ENCODE results near the gene RFTN1. TPM values are rescaled to one million over a fixed set of nuclear protein-coding genes. Genes with fewer than 3 reads are reported as not detected.

Gene RFTN1
- total and polyA plus RNA-seq, 2 donors (not counting 3 experiments of a cell fraction or from before 2014, with no cell fraction given): 40.3 to 43.3 TPM

GRCh38 chr3:16502347-16502908, 11.1 kb downstream of the RFTN1 start:
- H3K4me1 ChIP-seq (ENCODE audit: control insufficient read depth, extremely low read depth, insufficient read depth, low read length): no peaks in the 10 kb centered on the region
- no peak for TF ChIP-seq MAX (IDR thresholded peaks at IDR 0.05; ENCODE audit: insufficient read depth, insufficient read length)
- TF ChIP-seq FOS (IDR thresholded peaks at IDR 0.05; ENCODE audit: borderline replicate concordance, insufficient read depth, low read length): no peak
- no peak for TF ChIP-seq POLR2AphosphoS5 (IDR thresholded peaks at IDR 0.05; ENCODE audit: insufficient read depth, low read depth, low read length)
- no peak for TF ChIP-seq MYC (IDR thresholded peaks at IDR 0.05; ENCODE audit: low read depth, low read length)
- TF ChIP-seq CTCF (IDR thresholded peaks at IDR 0.05; ENCODE audit: extremely low read depth in 1 of 2, insufficient read depth in 1 of 2, low read depth in 1 of 2, low read length in 2 of 2): no peak
- no peak for TF ChIP-seq POLR2A (IDR thresholded peaks at IDR 0.05; ENCODE audit: low read depth, low read length)
- TF ChIP-seq JUN (IDR thresholded peaks at IDR 0.05; ENCODE audit: borderline replicate concordance, insufficient read depth, insufficient read length, low read depth): no peak
- H3K36me3 ChIP-seq (ENCODE audit: control insufficient read depth in 2 of 2, extremely low read depth in 1 of 2, insufficient read depth in 2 of 2, low read length in 2 of 2): peaks cover 0 to 3% of the 10 kb centered on the region in 2 experiments
- H3K27ac ChIP-seq (ENCODE audit: insufficient read depth, low read depth, low read length): no peak overlapping the region
- no peaks in the 10 kb centered on the region for H3K9me1 ChIP-seq (replicated peaks; ENCODE audit: control insufficient read depth, extremely low read depth, insufficient read depth, low read length)
- BruUV-seq (replicated peaks): no TSS peak
- ChIA-PET POLR2A (no interaction called here), CTCF (no interaction called here)
- H4K20me1 ChIP-seq (replicated peaks; ENCODE audit: control insufficient read depth, extremely low read depth, insufficient read depth, low read length): no peaks in the 10 kb centered on the region
- intact Hi-C loops (cut with micrococcal nuclease) (loop anchor here (1.0 kb wide), 1 partner anchor 9 kb away; no protein-coding TSS in a partner anchor), dilution Hi-C loops (cut with MboI; ENCODE audit: extremely low pct_ligation_motif_present, low sequenced_read_pairs) (no loop called here)
- no peaks in the 10 kb centered on the region for H3K9me3 ChIP-seq (replicated peaks; ENCODE audit: control insufficient read depth, insufficient read depth, low read length)
- no peak overlapping the region for H3K9ac ChIP-seq (replicated peaks; ENCODE audit: extremely low read depth, insufficient read depth, low read length)
- peaks cover 18% of the 10 kb centered on the region for H3K79me2 ChIP-seq (ENCODE audit: control insufficient read depth, insufficient read depth, low read length)
- DNase-seq (ENCODE audit: low read depth, low spot score) (no peak), FAIRE-seq (peak; percentile 15)
- no peak overlapping the region for H3K4me3 ChIP-seq (replicated peaks in 1 of 3; ENCODE audit: insufficient read depth in 1 of 3, low read depth in 1 of 3, low read length in 3 of 3)
- H2AFZ ChIP-seq (ENCODE audit: low read depth, low read length): no peak overlapping the region
- H3K27me3 ChIP-seq (ENCODE audit: control insufficient read depth in 2 of 2, insufficient read depth in 2 of 2, low read length in 2 of 2): no peaks in the 10 kb centered on the region
- H3K4me2 ChIP-seq (ENCODE audit: insufficient read depth, low read length): no peak overlapping the region
